HG03103 (cell line): ENCODE results near the gene RBM19.

Source experiments
- ATAC-seq: cut with Tn5 transposase; IDR thresholded peaks from one replicate; pipeline ENCODE4 v1.9.1; 2021; ENCODE audit warnings: low read depth; ENCODE audit not compliant: unreplicated experiment

The RBM19 gene

GRCh38 chr12:113934060-113934814, 31.9 kb downstream of the RBM19 start:
- no peak for ATAC-seq

DNA sequence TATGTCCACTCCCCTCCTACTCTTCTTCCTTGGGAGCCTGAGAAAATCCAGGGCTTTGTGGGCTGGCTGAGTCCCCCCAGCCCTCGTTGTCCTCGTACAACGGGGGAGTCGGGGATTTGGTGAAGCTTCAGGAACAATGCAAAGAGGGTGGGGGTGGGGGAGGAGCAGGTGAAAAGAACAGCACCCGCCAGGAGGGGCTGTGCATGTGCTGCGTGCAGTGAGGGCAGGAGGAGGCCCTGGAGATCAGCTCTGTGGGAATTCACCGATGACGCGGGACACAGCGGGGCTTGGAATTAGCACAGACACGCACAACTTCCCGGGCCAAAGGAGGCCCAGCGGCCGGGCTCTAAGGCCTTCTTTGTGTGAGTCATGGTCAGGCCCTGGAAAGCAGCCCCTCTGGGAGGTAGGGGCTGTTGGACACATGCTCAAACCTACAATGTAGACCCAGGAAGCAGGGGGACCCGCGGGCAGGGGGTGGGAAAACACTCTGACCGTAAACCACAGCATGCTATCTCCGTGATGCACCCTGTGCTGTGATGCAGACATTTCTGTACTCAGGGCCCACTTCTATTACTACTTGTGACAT, 32.8 kb downstream of the RBM19 start:
- no peak for ATAC-seq

GRCh38 chr12:113932381-113933196, 33.5 kb downstream of the RBM19 start:
- no peak for ATAC-seq

- no peak for ATAC-seq
Observed at GRCh38 chr12:113931517-113931916, 34.6 kb downstream of the RBM19 start.

GRCh38 chr12:113930249-113930648, 35.9 kb downstream of the RBM19 start:
- ATAC-seq: no peak

GRCh38 chr12:113929312-113929989, 36.7 kb downstream of the RBM19 start:
- ATAC-seq: no peak

DNA sequence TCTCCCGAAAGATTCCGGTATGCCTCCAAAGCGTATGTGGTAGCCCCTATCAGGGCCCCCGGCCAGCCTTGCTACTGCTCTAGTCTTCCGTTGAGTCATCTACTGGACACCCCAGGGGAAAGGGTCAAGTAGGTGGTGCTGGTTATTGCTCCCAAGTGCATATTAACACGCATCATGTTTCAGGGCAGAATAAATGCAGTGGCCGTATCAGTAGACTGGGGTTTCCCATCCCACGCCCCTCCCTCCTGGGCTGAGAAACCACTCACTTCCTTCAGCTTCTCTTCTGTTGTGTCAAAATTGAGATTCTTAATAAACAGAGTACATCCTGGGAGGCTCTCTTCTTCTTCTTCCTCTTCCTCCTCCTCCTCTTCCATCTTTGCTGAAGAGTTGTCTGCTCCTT, 39.3 kb downstream of the RBM19 start:
- no peak for ATAC-seq

DNA sequence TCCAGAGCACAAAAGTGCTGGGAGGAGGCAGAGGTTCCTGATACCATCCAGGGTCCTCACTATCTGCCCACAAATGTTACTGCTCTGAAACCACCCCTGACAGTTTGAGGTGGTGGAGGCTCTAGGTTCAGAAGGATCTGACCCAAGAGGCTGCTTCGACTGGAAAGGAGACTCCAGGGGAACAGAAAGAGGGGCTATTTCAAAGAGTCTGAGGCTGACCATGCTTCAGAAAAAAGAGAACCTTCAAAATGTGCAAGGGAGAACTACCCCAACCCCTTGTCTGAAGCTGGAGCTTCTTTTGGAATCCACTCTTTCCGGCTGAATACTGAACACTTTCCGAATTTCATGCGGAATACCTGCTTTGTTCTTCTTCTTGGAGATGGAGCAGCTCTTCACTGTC, 41.8 kb downstream of the RBM19 start:
- ATAC-seq: no peak

GRCh38 chr12:113923251-113923650, 42.9 kb downstream of the RBM19 start:
- no peak for ATAC-seq

DNA sequence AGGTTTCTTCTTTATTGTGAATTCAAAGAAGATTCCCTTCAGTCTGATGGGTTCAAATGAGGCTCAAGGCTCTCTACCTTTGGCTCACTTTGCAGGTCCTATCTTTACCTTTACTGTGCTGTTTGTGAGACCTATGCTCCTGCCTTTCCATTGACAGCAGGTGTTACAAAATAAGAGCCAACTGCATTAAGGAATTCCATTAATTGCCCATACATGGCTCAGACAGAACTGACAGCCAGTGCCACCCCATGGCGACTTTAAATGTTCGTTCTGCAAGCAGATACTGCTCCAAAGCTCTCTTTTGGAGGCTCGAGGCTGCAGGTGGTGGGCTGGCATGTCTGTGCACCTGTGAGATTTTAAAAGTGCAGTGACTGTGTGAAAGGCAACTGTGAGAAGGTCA, 44.7 kb downstream of the RBM19 start:
- ATAC-seq: no peak

DNA sequence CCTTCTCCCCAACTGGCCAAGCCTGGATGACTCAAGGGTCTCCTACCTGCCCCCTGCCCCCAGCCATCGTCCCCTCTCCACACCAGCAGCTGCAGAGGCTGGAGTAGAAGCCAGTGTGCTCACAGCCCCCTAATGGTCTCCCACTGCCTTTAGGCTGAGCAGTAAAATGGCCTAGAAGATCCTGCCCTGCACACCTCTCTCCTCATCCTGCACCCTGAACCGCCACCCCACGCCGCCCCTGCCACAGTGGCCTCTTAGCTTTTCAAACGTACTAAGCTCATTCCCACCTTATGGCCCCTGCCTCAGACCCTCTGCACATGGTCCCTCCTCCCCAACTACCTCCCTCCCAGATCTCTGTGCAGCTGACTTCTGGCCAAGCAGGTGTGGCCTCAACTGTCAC, 46.3 kb downstream of the RBM19 start:
- no peak for ATAC-seq

- no peak for ATAC-seq
Observed at GRCh38 chr12:113918306-113918705, 47.8 kb downstream of the RBM19 start.

- no peak for ATAC-seq
Observed at GRCh38 chr12:113917393-113917792, 48.7 kb downstream of the RBM19 start.

GRCh38 chr12:113914806-113915205, 51.3 kb downstream of the RBM19 start:
- no peak for ATAC-seq

- ATAC-seq: no peak
Observed at GRCh38 chr12:113914176-113914575, 51.9 kb downstream of the RBM19 start.

GRCh38 chr12:113912760-113913329, 53.3 kb downstream of the RBM19 start:
- ATAC-seq: no peak

- ATAC-seq: no peak
Observed at GRCh38 chr12:113911971-113912759, 54.0 kb downstream of the RBM19 start.

DNA sequence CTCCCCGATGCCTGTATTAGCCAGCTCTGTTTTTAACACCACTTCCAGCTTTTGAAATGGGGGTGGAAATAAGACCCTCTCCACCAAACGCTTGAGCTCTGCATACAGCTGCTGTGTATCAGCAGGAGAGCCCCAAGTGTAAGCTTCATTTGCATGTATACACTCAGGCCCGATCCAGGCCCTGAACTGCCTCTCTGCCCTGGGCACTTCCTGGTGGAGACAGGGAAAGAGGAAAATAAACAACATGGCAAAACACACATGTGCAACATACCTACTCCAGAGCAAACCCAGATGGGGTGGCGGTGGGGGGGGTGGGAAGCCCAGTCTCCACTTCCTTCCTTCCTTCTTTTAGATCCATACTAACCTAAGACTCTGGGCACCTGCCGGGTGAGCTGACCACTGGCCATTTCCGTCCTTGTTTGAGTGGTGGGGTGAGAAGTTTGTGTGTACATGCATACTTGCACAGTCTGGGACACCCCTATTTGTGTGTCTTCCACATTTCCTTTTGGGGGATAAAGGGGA, 55.3 kb downstream of the RBM19 start:
- ATAC-seq: no peak

DNA sequence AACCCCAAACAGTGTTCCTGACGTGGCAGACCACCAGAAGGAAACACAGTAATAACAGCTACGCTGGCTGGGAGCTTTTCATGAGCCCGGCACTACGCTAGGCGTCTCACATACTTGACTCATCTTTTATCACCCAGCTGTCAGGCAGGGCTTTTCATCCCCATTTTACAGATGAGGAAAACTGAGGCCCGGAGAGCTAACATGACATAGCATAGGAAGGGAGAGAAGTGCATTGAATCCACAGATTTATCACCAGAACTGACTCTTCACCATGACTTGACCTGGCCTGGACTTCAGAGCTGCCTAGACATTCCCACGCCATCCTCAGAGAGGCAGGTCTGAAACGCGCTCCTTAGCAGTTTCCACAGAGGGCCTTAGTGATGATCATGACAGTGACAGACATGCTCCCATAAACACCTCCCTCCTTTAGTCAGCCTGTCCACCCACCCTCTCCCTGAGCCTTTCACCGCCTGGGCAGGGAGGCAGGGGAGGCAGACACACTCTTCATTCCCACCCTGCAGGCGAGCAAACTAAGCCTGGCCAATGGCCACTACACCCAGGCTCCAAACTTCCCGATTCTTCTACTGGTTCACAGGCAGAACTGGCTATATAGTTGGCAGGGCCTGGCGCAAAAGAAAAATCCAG, 56.2 kb downstream of the RBM19 start:
- no peak for ATAC-seq
